ENCODE results near the gene PLBD2.

Gene PLBD2

GRCh38 chr12:113422886-113423669 lies 64.7 kb downstream of the PLBD2 start:
- peak overlapping the region; percentile 78 for H3K4me3 ChIP-seq (ENCODE audit: low read depth, low read length)
- TF ChIP-seq, protein P1, sequence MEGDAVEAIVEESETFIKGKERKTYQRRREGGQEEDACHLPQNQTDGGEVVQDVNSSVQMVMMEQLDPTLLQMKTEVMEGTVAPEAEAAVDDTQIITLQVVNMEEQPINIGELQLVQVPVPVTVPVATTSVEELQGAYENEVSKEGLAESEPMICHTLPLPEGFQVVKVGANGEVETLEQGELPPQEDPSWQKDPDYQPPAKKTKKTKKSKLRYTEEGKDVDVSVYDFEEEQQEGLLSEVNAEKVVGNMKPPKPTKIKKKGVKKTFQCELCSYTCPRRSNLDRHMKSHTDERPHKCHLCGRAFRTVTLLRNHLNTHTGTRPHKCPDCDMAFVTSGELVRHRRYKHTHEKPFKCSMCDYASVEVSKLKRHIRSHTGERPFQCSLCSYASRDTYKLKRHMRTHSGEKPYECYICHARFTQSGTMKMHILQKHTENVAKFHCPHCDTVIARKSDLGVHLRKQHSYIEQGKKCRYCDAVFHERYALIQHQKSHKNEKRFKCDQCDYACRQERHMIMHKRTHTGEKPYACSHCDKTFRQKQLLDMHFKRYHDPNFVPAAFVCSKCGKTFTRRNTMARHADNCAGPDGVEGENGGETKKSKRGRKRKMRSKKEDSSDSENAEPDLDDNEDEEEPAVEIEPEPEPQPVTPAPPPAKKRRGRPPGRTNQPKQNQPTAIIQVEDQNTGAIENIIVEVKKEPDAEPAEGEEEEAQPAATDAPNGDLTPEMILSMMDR (IDR thresholded peaks at IDR 0.05; ENCODE audit: low read depth, low read length), result no peak

GRCh38 chr12:113424456-113424855 lies 66.1 kb downstream of the PLBD2 start:
- H3K4me3 ChIP-seq (ENCODE audit: low read depth, low read length), result no peak overlapping the region
- TF ChIP-seq, protein P1 (IDR thresholded peaks at IDR 0.05; ENCODE audit: low read depth, low read length), result no peak

DNA sequence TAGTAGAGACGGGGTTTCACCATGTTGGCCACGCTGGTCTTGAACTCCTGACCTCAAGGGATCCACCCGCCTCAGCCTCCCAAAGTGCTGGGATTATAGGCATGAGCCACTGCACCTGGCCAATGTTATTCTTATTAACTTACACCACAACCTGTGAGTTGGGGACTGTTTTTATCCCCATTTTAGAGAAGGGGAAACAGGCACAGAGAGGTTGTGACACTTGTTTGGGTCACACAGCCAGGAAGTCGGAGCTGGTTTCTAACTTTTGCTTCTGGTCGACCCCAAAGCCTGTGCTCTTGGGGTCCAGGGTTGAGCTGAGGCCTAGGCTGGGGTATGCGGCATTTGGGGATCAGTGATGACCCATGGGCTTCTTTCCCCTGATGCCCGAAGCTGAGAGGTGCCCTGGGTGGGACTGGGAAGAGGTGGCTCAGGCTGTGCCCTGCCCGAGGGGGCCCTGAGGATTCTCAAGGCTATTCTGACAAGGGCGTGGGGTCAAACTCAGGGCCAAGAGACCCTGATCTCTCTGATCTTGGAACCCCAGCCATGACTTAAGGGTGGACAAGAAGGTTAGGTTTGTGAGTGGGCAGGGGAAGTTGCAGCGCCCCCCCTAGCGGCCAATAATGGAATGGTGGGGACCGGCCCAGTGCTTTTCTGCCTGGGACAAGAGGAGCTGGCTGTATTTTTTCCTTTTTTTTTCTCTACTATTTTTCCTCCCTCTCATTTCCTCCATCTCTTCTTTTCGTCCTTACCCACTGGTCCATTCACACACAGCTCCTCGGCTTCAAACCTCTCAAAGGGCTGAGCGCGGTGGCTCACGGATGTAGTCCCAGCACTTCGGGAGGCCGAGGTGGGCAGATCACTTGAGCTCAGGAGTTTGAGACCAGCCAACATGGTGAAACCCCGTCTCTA lies 66.8 kb downstream of the PLBD2 start:
- H3K4me3 ChIP-seq (ENCODE audit: low read depth, low read length), result no peak overlapping the region
- TF ChIP-seq, protein P1 (IDR thresholded peaks at IDR 0.05; ENCODE audit: low read depth, low read length), result peak; percentile 97

GRCh38 chr12:113425960-113426453 lies 67.6 kb downstream of the PLBD2 start:
- H3K4me3 ChIP-seq (ENCODE audit: low read depth, low read length), result no peak overlapping the region
- TF ChIP-seq, protein P1 (IDR thresholded peaks at IDR 0.05; ENCODE audit: low read depth, low read length), result no peak

GRCh38 chr12:113427882-113428281 lies 69.5 kb downstream of the PLBD2 start:
- no peak overlapping the region for H3K4me3 ChIP-seq (ENCODE audit: low read depth, low read length)
- TF ChIP-seq, protein P1 (IDR thresholded peaks at IDR 0.05; ENCODE audit: low read depth, low read length), result no peak

- H3K4me3 ChIP-seq (ENCODE audit: low read depth, low read length), result no peak overlapping the region
- TF ChIP-seq, protein P1 (IDR thresholded peaks at IDR 0.05; ENCODE audit: low read depth, low read length), result no peak
Measured at GRCh38 chr12:113428482-113428881, 70.1 kb downstream of the PLBD2 start.
